ENCODE measurements around the gene GNA14.

Gene GNA14

GRCh38 chr9:77600810-77601209, 47.3 kb downstream of the GNA14 start:
- TF ChIP-seq GATA3 (IDR thresholded peaks at IDR 0.05; ENCODE audit: low read depth, low read length), result no peak
- no peak for TF ChIP-seq GATA2 (IDR thresholded peaks at IDR 0.05; ENCODE audit: low read depth, low read length)

- TF ChIP-seq GATA3 (IDR thresholded peaks at IDR 0.05; ENCODE audit: low read depth, low read length) (no peak), GATA2 (IDR thresholded peaks at IDR 0.05; ENCODE audit: low read depth, low read length) (no peak)
Measured at GRCh38 chr9:77599492-77599891, 48.6 kb downstream of the GNA14 start.

- TF ChIP-seq GATA3 (IDR thresholded peaks at IDR 0.05; ENCODE audit: low read depth, low read length) (no peak), GATA2 (IDR thresholded peaks at IDR 0.05; ENCODE audit: low read depth, low read length) (no peak)
Measured at GRCh38 chr9:77598991-77599390, 49.1 kb downstream of the GNA14 start.

- TF ChIP-seq GATA3 (IDR thresholded peaks at IDR 0.05; ENCODE audit: low read depth, low read length), result no peak
- no peak for TF ChIP-seq GATA2 (IDR thresholded peaks at IDR 0.05; ENCODE audit: low read depth, low read length)
Measured at GRCh38 chr9:77598524-77598923, 49.6 kb downstream of the GNA14 start.

GRCh38 chr9:77597057-77597456, 51.1 kb downstream of the GNA14 start:
- TF ChIP-seq GATA3 (IDR thresholded peaks at IDR 0.05; ENCODE audit: low read depth, low read length), result no peak
- TF ChIP-seq GATA2 (IDR thresholded peaks at IDR 0.05; ENCODE audit: low read depth, low read length), result no peak

GRCh38 chr9:77595426-77596095, 52.6 kb downstream of the GNA14 start:
- TF ChIP-seq GATA2 (IDR thresholded peaks at IDR 0.05; ENCODE audit: low read depth, low read length) (peak; percentile 69), GATA3 (IDR thresholded peaks at IDR 0.05; ENCODE audit: low read depth, low read length) (no peak)

- TF ChIP-seq GATA2 (IDR thresholded peaks at IDR 0.05; ENCODE audit: low read depth, low read length), result no peak
- no peak for TF ChIP-seq GATA3 (IDR thresholded peaks at IDR 0.05; ENCODE audit: low read depth, low read length)
Measured at GRCh38 chr9:77594963-77595362, 53.2 kb downstream of the GNA14 start.

GRCh38 chr9:77593528-77593927, 54.6 kb downstream of the GNA14 start:
- TF ChIP-seq GATA2 (IDR thresholded peaks at IDR 0.05; ENCODE audit: low read depth, low read length), result no peak
- TF ChIP-seq GATA3 (IDR thresholded peaks at IDR 0.05; ENCODE audit: low read depth, low read length), result no peak

- TF ChIP-seq GATA2 (IDR thresholded peaks at IDR 0.05; ENCODE audit: low read depth, low read length) (no peak), GATA3 (IDR thresholded peaks at IDR 0.05; ENCODE audit: low read depth, low read length) (no peak)
Measured at GRCh38 chr9:77592476-77592875, 55.6 kb downstream of the GNA14 start.

GRCh38 chr9:77589046-77589795, 58.9 kb downstream of the GNA14 start:
- TF ChIP-seq GATA3 (IDR thresholded peaks at IDR 0.05; ENCODE audit: low read depth, low read length), result no peak
- no peak for TF ChIP-seq GATA2 (IDR thresholded peaks at IDR 0.05; ENCODE audit: low read depth, low read length)

GRCh38 chr9:77588271-77588937, 59.7 kb downstream of the GNA14 start:
- TF ChIP-seq GATA2 (IDR thresholded peaks at IDR 0.05; ENCODE audit: low read depth, low read length), result no peak
- no peak for TF ChIP-seq GATA3 (IDR thresholded peaks at IDR 0.05; ENCODE audit: low read depth, low read length)

GRCh38 chr9:77587851-77588250, 60.3 kb downstream of the GNA14 start:
- TF ChIP-seq GATA2 (IDR thresholded peaks at IDR 0.05; ENCODE audit: low read depth, low read length) (no peak), GATA3 (IDR thresholded peaks at IDR 0.05; ENCODE audit: low read depth, low read length) (no peak)

- TF ChIP-seq GATA3 (IDR thresholded peaks at IDR 0.05; ENCODE audit: low read depth, low read length) (no peak), GATA2 (IDR thresholded peaks at IDR 0.05; ENCODE audit: low read depth, low read length) (no peak)
Measured at GRCh38 chr9:77587042-77587441, 61.1 kb downstream of the GNA14 start.

- TF ChIP-seq GATA2 (IDR thresholded peaks at IDR 0.05; ENCODE audit: low read depth, low read length) (no peak), GATA3 (IDR thresholded peaks at IDR 0.05; ENCODE audit: low read depth, low read length) (no peak)
Measured at GRCh38 chr9:77586591-77586990, 61.5 kb downstream of the GNA14 start.

Measured in SH-SY5Y (cell line).